BE2C (cell line): Measurements from ENCODE around the gene PI4K2B. TPM values are rescaled to one million over a fixed set of nuclear protein-coding genes. Genes with fewer than 3 reads are reported as not detected.

Experiments used
- DNase-seq: peaks from one replicate; pipeline ENCODE4 v3.0.0-alpha.2; 2020
- H3K27me3 ChIP-seq: fragments of 250-450 bp; sonication (Bioruptor Pico); 2 replicates; pipeline ENCODE4 v1.5.1; 2020; ENCODE audit warnings: mild to moderate bottlenecking
- H3K36me3 ChIP-seq: fragments of 250-450 bp; sonication (Bioruptor Pico); 2 replicates; pipeline ENCODE4 v1.5.1; 2020; ENCODE audit warnings: mild to moderate bottlenecking
- H3K4me1 ChIP-seq: fragments of 250-450 bp; sonication (Bioruptor Pico); 2 replicates; pipeline ENCODE4 v1.5.1; 2020
- H3K4me3 ChIP-seq: 2 replicates; pipeline ENCODE4 v1.5.1; 2011; ENCODE audit warnings: low read depth, low read length
- H3K9me3 ChIP-seq: fragments of 250-450 bp; sonication (Bioruptor Pico); 2 replicates; pipeline ENCODE4 v1.5.1; 2020
- CTCF ChIP-seq: IDR thresholded peaks from 2 replicates; pipeline ENCODE4 v1.5.1; 2012; ENCODE audit warnings: mild to moderate bottlenecking, low read depth, low read length
- polyA plus RNA-seq: library from polyadenylated mRNA; unstranded; fragments of >200 nt; gene quantifications from one replicate; pipeline ENCODE4 v1.2.1, GENCODE V29; 2012; ENCODE audit warnings: low read depth, missing spikeins; ENCODE audit not compliant: insufficient read length, insufficient read depth

PI4K2B gene
- 2.2 TPM for polyA plus RNA-seq

- H3K4me1 ChIP-seq, result no peaks in the 10 kb centered on the region
- no peaks in the 10 kb centered on the region for H3K27me3 ChIP-seq
- H3K36me3 ChIP-seq, result no peaks in the 10 kb centered on the region
- H3K4me3 ChIP-seq, result peak within 1 kb of the TSS; percentile 97
- TF ChIP-seq CTCF, result no peak
- peak; percentile 92 for DNase-seq
- H3K9me3 ChIP-seq, result no peaks in the 10 kb centered on the region
Observed at GRCh38 chr4:25233737-25234389, at the start of gene PI4K2B. TSS of gene PI4K2B (plus strand) at chr4:25234033. CDS start at chr4:25234164, 131 bp downstream.

GRCh38 chr4:25184056-25184455 is 49.8 kb upstream of the PI4K2B start:
- H3K36me3 ChIP-seq, result no peaks in the 10 kb centered on the region
- no peak for TF ChIP-seq CTCF
- no peaks in the 10 kb centered on the region for H3K4me1 ChIP-seq
- H3K4me3 ChIP-seq, result no peak overlapping the region
- H3K9me3 ChIP-seq, result no peaks in the 10 kb centered on the region; the same call in 1 of the 2 replicates
- H3K27me3 ChIP-seq, result no peaks in the 10 kb centered on the region
- DNase-seq, result no peak

- no peak overlapping the region for H3K4me3 ChIP-seq
- no peaks in the 10 kb centered on the region for H3K4me1 ChIP-seq
- DNase-seq, result no peak
- H3K9me3 ChIP-seq, result no peaks in the 10 kb centered on the region
- no peaks in the 10 kb centered on the region for H3K36me3 ChIP-seq
- H3K27me3 ChIP-seq, result no peaks in the 10 kb centered on the region
- no peak for TF ChIP-seq CTCF
Observed at GRCh38 chr4:25190407-25190806, 43.4 kb upstream of the PI4K2B start.

- Histone ChIP-seq H3K4me1 (no peaks in the 10 kb centered on the region), H3K4me3 (no peak overlapping the region), H3K9me3 (no peaks in the 10 kb centered on the region), H3K36me3 (no peaks in the 10 kb centered on the region), H3K27me3 (no peaks in the 10 kb centered on the region)
- DNase-seq, result no peak
- TF ChIP-seq CTCF, result no peak
Observed at GRCh38 chr4:25198713-25199112, 35.1 kb upstream of the PI4K2B start.

GRCh38 chr4:25207997-25208396 is 25.8 kb upstream of the PI4K2B start:
- no peak for DNase-seq
- H3K4me3 ChIP-seq, result no peak overlapping the region
- no peaks in the 10 kb centered on the region for H3K9me3 ChIP-seq
- H3K27me3 ChIP-seq, result no peaks in the 10 kb centered on the region
- H3K4me1 ChIP-seq, result no peaks in the 10 kb centered on the region
- no peaks in the 10 kb centered on the region for H3K36me3 ChIP-seq
- TF ChIP-seq CTCF, result no peak

- Histone ChIP-seq H3K4me3 (no peak overlapping the region), H3K9me3 (no peaks in the 10 kb centered on the region), H3K36me3 (no peaks in the 10 kb centered on the region), H3K4me1 (no peaks in the 10 kb centered on the region), H3K27me3 (no peaks in the 10 kb centered on the region)
- TF ChIP-seq CTCF, result no peak
- no peak for DNase-seq
Observed at GRCh38 chr4:25209702-25210101, 24.1 kb upstream of the PI4K2B start.
